ENCODE results near the gene ADRA2C.

- TF ChIP-seq POLR2A (IDR thresholded peaks at IDR 0.05), result no peak
- TF ChIP-seq, protein P1, sequence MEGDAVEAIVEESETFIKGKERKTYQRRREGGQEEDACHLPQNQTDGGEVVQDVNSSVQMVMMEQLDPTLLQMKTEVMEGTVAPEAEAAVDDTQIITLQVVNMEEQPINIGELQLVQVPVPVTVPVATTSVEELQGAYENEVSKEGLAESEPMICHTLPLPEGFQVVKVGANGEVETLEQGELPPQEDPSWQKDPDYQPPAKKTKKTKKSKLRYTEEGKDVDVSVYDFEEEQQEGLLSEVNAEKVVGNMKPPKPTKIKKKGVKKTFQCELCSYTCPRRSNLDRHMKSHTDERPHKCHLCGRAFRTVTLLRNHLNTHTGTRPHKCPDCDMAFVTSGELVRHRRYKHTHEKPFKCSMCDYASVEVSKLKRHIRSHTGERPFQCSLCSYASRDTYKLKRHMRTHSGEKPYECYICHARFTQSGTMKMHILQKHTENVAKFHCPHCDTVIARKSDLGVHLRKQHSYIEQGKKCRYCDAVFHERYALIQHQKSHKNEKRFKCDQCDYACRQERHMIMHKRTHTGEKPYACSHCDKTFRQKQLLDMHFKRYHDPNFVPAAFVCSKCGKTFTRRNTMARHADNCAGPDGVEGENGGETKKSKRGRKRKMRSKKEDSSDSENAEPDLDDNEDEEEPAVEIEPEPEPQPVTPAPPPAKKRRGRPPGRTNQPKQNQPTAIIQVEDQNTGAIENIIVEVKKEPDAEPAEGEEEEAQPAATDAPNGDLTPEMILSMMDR (IDR thresholded peaks at IDR 0.05), result no peak
These were observed at the start of gene ADRA2C for GRCh38 chr4:3766036-3766784.
